OCI-LY1 (cell line): ENCODE measurements around the gene SLBP.

Source experiments
- CTCF ChIP-seq: fragments of 200-600 bp; sonication (generic), shearing (Covaris generic); IDR thresholded peaks from 2 replicates; pipeline ENCODE4 v1.5.1; 2017; ENCODE audit warnings: mild to moderate bottlenecking, antibody characterized with exemption, low read length, moderate library complexity, mixed read lengths
- EZH2 ChIP-seq: fragments of 200-600 bp; sonication (generic), shearing (Covaris generic); IDR thresholded peaks from 2 replicates; pipeline ENCODE4 v1.8.0; 2017; ENCODE audit warnings: borderline replicate concordance, mixed run types, mild to moderate bottlenecking, antibody characterized with exemption, low read length, moderate library complexity, mixed read lengths

GRCh38 chr4:1708581-1708980 lies 3.5 kb downstream of the SLBP start:
- TF ChIP-seq EZH2, result no peak
- TF ChIP-seq CTCF, result no peak
